PFSK-1 (cell line): ENCODE results near the gene TLE2.

Source experiments
- FOXP2 ChIP-seq: optimal IDR thresholded peaks from 2 replicates; pipeline ENCODE3; 2011; ENCODE audit warnings: borderline replicate concordance, control low read depth, inconsistent platforms; ENCODE audit not compliant: insufficient read depth; ENCODE audit errors: extremely low read length, extremely low read depth
- POLR2AphosphoS5 ChIP-seq: IDR thresholded peaks from 2 replicates; pipeline ENCODE4 v1.6.1; 2012; ENCODE audit warnings: low read depth, mild to moderate bottlenecking, control low read depth, low read length, moderate library complexity
- REST ChIP-seq, 2 experiments: IDR thresholded peaks; 2 replicates each; pipeline versions ENCODE4 v1.6.1 to v1.8.0; 2011 to 2012; ENCODE audit warnings: low read depth in 2 of 2, low read length in 2 of 2, control low read depth in 1 of 2, inconsistent platforms in 1 of 2, mild to moderate bottlenecking in 1 of 2, moderate library complexity in 1 of 2; ENCODE audit not compliant: insufficient read depth in 1 of 2
- SIN3A ChIP-seq: IDR thresholded peaks from 2 replicates; pipeline ENCODE4 v1.6.1; 2012; ENCODE audit warnings: mild to moderate bottlenecking, low read length, moderate library complexity, borderline replicate concordance; ENCODE audit not compliant: insufficient read depth
- TAF1 ChIP-seq: IDR thresholded peaks from 2 replicates; pipeline ENCODE4 v1.6.1; 2012; ENCODE audit warnings: low read length, control low read depth, borderline replicate concordance; ENCODE audit not compliant: insufficient read depth

Gene TLE2

GRCh38 chr19:2976609-2977000, 52.5 kb downstream of the TLE2 start:
- no peak for TF ChIP-seq FOXP2
- TF ChIP-seq SIN3A: no peak
- TF ChIP-seq REST (IDR thresholded peaks at IDR 0.05; ENCODE audit: insufficient read depth in 1 of 2, low read depth in 2 of 2, low read length in 2 of 2): no peak
- TF ChIP-seq TAF1: no peak
- TF ChIP-seq POLR2AphosphoS5: no peak

GRCh38 chr19:2974342-2975041, 54.6 kb downstream of the TLE2 start:
- no peak for TF ChIP-seq REST (IDR thresholded peaks at IDR 0.05; ENCODE audit: insufficient read depth in 1 of 2, low read depth in 2 of 2, low read length in 2 of 2)
- no peak for TF ChIP-seq TAF1
- no peak for TF ChIP-seq POLR2AphosphoS5
- no peak for TF ChIP-seq FOXP2
- TF ChIP-seq SIN3A: no peak

- TF ChIP-seq TAF1 (no peak), FOXP2 (no peak)
Observed at GRCh38 chr19:2973229-2973628, 55.9 kb downstream of the TLE2 start.

GRCh38 chr19:2970201-2970835, 58.8 kb downstream of the TLE2 start:
- TF ChIP-seq REST (IDR thresholded peaks at IDR 0.05; ENCODE audit: insufficient read depth in 1 of 2, low read depth in 2 of 2, low read length in 2 of 2): no peak
- TF ChIP-seq TAF1: no peak
- TF ChIP-seq POLR2AphosphoS5: no peak
- no peak for TF ChIP-seq FOXP2
- TF ChIP-seq SIN3A: no peak

- TF ChIP-seq POLR2AphosphoS5: no peak
- TF ChIP-seq REST (IDR thresholded peaks at IDR 0.05; ENCODE audit: insufficient read depth in 1 of 2, low read depth in 2 of 2, low read length in 2 of 2): no peak
- TF ChIP-seq FOXP2: no peak
- no peak for TF ChIP-seq SIN3A
- TF ChIP-seq TAF1: no peak
Observed at GRCh38 chr19:2969104-2969504, 60.0 kb downstream of the TLE2 start.
